ENCODE measurements around the gene PHYHIPL.
"Not testable (repeated sequence)": the region's sequence is repeated elsewhere in the genome, so short reads cannot be mapped to it uniquely, and the experiment has no call there.

Gene PHYHIPL

DNA sequence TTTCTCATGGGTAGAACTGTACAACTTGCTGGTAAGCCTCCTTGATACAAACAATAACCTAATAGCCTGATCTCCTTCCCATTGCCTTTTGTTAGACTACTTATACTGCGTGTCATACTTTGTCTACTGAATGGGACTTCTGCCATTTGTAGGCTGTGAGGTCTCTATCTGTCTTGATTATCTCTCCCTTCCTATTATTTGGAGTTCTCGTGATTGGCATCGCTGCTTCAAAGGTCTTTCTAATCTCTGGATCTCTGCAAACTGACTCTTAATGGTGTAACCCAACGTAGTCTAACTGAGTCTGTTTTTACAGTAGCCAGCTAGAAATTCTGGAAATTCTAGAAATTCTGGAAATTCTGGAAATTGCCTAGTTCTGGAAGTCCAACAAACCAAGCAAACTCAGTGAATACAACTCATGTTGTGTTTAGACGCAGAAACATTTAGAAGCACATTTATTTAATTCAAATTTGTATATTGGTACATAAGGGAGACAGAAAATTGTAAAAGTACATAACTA is 29.8 kb downstream of the PHYHIPL start:
- peak; percentile 52 for DNase-seq

DNA sequence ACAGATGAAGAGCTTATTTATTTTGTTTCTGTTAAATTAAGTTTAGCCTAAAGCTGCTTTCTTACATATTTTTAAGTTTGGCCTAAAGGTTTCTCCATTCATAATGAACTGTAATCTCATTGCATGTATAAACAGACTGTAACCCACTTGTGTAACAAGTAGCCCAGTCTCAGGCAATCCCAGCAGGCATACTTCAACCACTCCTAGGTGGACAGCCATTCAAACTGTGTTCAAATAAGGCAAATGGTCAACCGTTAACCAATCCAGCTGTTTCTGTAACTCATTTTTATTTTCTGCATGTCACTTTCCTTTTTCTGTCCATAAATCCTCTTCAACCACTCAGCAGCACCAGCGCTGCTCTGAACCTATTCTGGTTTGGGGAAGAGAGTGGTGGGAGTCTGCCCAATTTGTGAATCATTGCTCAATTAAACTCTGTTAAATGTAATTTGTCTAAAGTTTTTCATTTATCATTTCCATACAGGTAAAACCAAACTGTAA is 35.9 kb downstream of the PHYHIPL start:
- DNase-seq: no peak

- no peak for DNase-seq
These were observed 37.7 kb downstream of the PHYHIPL start for GRCh38 chr10:59214160-59214559.

GRCh38 chr10:59216178-59216869 is 39.9 kb downstream of the PHYHIPL start:
- DNase-seq: no peak

DNA sequence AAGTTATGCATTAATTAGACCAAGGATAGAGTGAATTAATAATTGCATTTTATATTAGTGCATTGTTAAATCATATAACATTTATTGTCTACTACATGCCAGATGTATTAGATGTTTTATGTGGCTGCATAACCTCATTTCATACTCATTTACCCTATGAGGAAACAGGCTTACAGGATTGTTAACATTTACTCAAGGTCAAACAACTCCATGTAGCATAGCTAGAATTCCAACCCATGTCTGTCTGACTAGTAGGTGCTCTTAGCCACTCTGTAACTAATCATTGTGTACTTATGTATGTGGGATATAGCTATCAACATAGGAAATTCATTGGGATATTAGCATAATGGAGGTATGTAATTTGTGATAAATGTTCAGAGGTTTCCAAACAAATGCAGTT is 46.3 kb downstream of the PHYHIPL start:
- no peak for DNase-seq

DNA sequence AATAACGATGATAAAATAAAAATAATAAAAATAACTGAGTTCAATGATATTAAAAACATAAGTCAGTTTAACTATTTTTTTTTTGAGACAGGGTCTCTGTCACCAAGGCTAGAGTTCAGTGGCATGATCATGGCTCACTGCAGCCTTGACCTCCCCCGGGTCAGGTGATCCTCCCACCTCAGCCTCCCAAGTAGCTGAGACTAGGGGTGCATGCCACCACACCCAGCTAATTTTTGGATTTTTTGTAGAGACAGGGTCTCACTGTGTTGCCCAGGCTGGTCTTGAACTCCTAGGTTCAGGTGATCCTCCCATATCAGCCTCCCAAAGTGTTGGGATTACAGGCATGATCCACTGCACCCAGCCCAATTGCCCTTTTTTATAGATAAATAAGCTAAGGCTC is 47.2 kb downstream of the PHYHIPL start:
- not testable (repeated sequence) for DNase-seq

DNA sequence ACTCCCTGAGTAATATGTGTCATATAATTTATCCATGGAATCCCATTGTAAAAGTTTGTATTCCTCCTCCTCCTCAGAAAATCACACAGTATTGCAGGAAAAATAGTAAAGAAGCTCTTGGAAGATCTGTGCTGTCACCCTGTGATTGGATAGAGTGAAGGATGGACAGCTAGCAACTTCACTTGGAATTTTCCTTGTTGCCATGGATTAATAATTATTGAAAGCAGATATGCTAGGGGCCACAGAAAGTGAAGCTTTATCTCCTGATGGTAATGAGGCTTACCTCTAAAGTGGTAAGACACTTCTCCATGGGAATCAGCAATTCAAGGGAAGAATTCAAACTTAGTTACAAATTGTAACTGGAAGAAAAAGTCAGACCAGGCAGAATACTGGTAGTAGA is 48.8 kb downstream of the PHYHIPL start:
- no peak for DNase-seq

- DNase-seq: no peak
These were observed 50.8 kb downstream of the PHYHIPL start for GRCh38 chr10:59227136-59227673.

GRCh38 chr10:59229441-59229840 is 53.0 kb downstream of the PHYHIPL start:
- no peak for DNase-seq

- DNase-seq: no peak
These were observed 57.8 kb downstream of the PHYHIPL start for GRCh38 chr10:59234194-59234593.

GRCh38 chr10:59234816-59235429 is 58.5 kb downstream of the PHYHIPL start:
- no peak for DNase-seq

DNA sequence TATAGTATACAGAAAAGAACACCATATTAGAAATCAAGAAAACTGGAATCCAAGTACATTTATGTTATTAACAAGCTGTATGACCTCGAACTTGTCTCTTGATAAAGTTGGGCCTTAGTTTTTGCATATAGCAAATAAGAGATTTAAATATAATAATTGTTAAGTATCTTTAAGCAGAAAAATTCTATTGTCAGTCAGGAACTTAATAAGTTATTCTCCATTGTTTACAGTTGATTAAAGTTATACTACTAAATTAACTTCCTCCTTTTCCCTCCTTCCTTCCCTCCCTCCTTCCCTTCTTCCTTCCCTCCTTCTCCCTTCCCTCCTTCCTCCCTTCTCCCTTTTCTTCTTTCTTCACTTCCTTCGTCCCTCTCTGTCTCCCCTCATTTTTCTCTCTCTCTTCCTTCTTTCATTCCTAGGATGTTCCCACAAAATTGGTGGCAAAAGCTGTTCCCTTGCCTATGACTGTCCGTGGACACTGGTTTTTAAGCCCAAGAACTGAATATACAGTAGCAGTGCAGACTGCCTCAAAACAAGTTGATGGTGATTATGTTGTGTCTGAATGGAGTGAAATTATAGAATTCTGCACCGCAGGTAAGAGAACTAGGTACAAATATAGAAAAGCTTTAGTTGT is 59.7 kb downstream of the PHYHIPL start:
- DNase-seq: no peak

GRCh38 chr10:59237775-59238174 is 61.3 kb downstream of the PHYHIPL start:
- DNase-seq: no peak

GRCh38 chr10:59239108-59239507 is 62.7 kb downstream of the PHYHIPL start:
- not testable (repeated sequence) for DNase-seq

GRCh38 chr10:59240582-59241183 is 64.2 kb downstream of the PHYHIPL start:
- DNase-seq: no peak

- no peak for DNase-seq
These were observed 65.6 kb downstream of the PHYHIPL start for GRCh38 chr10:59242057-59242456.

- DNase-seq: no peak
These were observed 66.5 kb downstream of the PHYHIPL start for GRCh38 chr10:59242991-59243390.

GRCh38 chr10:59243611-59244195 is 67.3 kb downstream of the PHYHIPL start:
- no peak for DNase-seq

- DNase-seq: no peak
These were observed 68.4 kb downstream of the PHYHIPL start for GRCh38 chr10:59244871-59245270.

DNA sequence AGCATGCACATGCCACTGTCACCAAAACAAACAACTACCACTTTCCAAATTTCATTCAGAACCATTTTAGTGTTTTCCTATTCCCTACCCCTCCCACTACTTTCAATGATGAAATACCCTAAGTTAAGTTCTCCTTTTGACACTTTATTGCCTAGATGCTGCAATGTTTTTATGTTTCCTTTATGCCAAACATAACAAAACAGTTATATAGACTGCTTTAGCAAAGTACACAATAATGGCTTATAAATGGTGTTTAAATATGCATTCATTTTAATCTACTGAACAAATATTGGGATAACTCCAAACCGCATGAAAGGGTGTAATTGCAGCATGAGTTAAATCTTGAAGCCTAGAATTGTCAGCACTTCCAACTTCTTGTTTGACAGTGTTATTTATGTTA is 69.2 kb downstream of the PHYHIPL start:
- no peak for DNase-seq

DNA sequence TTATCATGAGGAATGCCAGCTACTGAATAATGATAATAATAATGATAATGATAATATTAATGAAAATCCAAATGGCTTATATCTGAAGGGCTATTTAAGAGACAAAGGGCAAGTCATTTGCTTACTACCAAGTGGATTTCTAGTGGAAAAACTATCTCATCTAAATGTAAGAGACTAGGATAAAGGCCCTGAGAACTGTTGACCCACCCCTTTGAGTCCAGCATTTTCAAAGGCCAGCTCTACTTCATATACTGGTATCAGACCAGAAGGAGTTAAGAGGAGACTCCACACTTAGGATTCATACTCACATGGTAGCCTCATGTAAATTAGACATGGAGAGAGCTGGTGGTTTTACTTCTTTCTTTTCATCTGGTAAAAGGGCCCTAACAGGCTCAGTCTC is 76.0 kb downstream of the PHYHIPL start:
- DNase-seq: no peak

DNA sequence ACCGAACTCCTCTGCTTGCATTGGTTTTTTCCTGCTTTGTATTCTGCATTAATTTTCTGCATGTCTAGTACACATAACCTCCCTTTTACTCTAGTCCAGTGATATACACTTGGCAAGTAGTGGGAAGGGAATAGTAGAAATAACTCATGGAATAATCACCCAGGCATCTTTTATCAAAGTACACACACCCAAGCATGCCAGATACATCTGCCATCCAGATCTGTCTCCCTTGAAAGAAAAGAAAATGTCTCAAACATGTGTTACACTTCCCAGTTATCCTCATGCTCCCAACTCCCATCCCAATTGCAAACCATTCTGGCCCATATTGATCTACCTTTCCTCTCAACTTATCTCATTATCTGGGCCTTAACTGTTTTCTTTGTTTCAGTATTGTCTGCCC is 79.0 kb downstream of the PHYHIPL start:
- DNase-seq: no peak

DNA sequence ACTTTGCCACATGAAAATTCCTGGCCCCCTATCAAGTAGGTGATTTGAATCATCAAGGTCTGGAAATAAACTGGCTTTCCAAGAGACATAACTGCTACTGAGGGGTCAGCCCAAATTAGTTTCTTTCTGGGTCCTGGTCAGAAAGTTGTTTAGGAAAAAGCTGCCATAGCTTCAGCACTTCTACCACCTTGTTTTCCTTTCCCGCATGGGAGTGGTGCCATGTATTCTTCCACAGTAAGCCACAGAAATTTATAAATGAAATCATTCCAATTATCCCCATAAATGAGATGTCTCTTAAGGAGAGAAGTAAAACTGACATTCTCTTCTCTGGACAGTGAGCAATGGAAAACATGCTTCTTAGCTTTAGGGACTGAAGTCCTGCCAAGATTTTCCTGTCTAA is 80.8 kb downstream of the PHYHIPL start:
- DNase-seq: no peak
